K562 (cell line): ENCODE data around the gene IFNA8. TPM values are rescaled to one million over a fixed set of nuclear protein-coding genes. Genes with fewer than 3 reads are reported as not detected.
"Not testable (repeated sequence)": the region's sequence is repeated elsewhere in the genome, so short reads cannot be mapped to it uniquely, and the experiment has no call there.

Experiments
- ATAC-seq: fragments of 200-7000 bp; cut with Tn5 transposase; 3 replicates; pipeline ENCODE4 v1.9.1; 2020; ENCODE audit warnings: moderate library complexity
- BruUV-seq: library from RNA; stranded (reverse); fragments of 400-500 nt; replicated peaks from 2 replicates; lab custom pipeline; 2021; lab: Mats Ljungman, UMichigan
- CTCF ChIA-PET: fragments of 300-600 bp; formaldehyde crosslinking; extraction: SDS; loops from one replicate; lab custom pipeline; 2021; ENCODE audit warnings: low intra/inter-chr PET ratio; lab: Yijun Ruan, JAX
- POLR2A ChIA-PET: fragments of 300-600, 350-650 bp; sonication (Branson Sonifier 250); formaldehyde crosslinking; extraction: SDS; loops from one replicate; lab custom pipeline; 2021; ENCODE audit warnings: antibody characterized with exemption, inconsistent platforms; lab: Yijun Ruan, JAX
- DNase-seq, 4 experiments: peaks; one replicate each; pipeline versions ENCODE4 v3.0.0 to v3.0.0-alpha.2; 2011 to 2018; ENCODE audit warnings: low spot score in 3 of 4, mixed read lengths in 3 of 4; ENCODE audit errors: extremely low read depth in 1 of 4
- FAIRE-seq: peaks from 2 replicates; lab custom pipeline; 2011; peaks lifted over from hg19 to GRCh38; lab: Jason Lieb, UNC
- H2AFZ ChIP-seq: 2 replicates; pipeline ENCODE4 v1.6.0; 2011; ENCODE audit warnings: low read depth, low read length, control low read depth, inconsistent platforms
- H3K27ac ChIP-seq: fragments of 200-600 bp; 3 replicates; pipeline ENCODE4 v1.8.0; 2011; ENCODE audit warnings: low read depth, mild to moderate bottlenecking, control low read depth, inconsistent platforms, low read length, moderate library complexity, mixed read lengths; ENCODE audit errors: extremely low read depth
- H3K27me3 ChIP-seq, 2 experiments: fragments of 300-600 bp in 1 of 2; 2 replicates in 1 of 2; 3 replicates in 1 of 2; pipeline versions ENCODE4 v1.6.0 to v1.8.0; 2011; ENCODE audit warnings: inconsistent platforms in 2 of 2, low read length in 2 of 2, mild to moderate bottlenecking in 1 of 2, mixed read lengths in 1 of 2, moderate library complexity in 1 of 2; ENCODE audit not compliant: control insufficient read depth in 2 of 2, insufficient read depth in 2 of 2
- H3K36me3 ChIP-seq: fragments of 300-600 bp; 3 replicates; pipeline ENCODE4 v1.8.0; 2011; ENCODE audit warnings: mild to moderate bottlenecking, low read length, inconsistent platforms; ENCODE audit not compliant: control insufficient read depth, insufficient read depth
- H3K4me1 ChIP-seq, 2 experiments: fragments of 200-600 bp in 1 of 2; replicated peaks in 1 of 2; 2 replicates in 1 of 2; 3 replicates in 1 of 2; pipeline versions ENCODE4 v1.5.1 to v1.8.0; 2011; ENCODE audit warnings: inconsistent platforms in 2 of 2, low read length in 2 of 2, mild to moderate bottlenecking in 1 of 2, mixed read lengths in 1 of 2, moderate library complexity in 1 of 2; ENCODE audit not compliant: control insufficient read depth in 2 of 2, insufficient read depth in 2 of 2
- H3K4me2 ChIP-seq: 2 replicates; pipeline ENCODE4 v1.6.1; 2011; ENCODE audit warnings: low read length, control low read depth, inconsistent platforms, mixed read lengths; ENCODE audit not compliant: insufficient read depth
- H3K4me3 ChIP-seq: fragments of 200-600 bp; sonication (generic), shearing (Covaris generic); 2 replicates; pipeline ENCODE4 v1.5.1; 2016; ENCODE audit warnings: control low read depth, inconsistent platforms
- H3K79me2 ChIP-seq: fragments of 200-600 bp; 3 replicates; pipeline ENCODE4 v1.8.0; 2011; ENCODE audit warnings: low read length, inconsistent platforms; ENCODE audit not compliant: control insufficient read depth, insufficient read depth
- H3K9ac ChIP-seq, 2 experiments: 2 replicates each; pipeline versions ENCODE4 v1.6.0 to v1.6.1; 2011; ENCODE audit warnings: low read depth in 2 of 2, low read length in 2 of 2, control low read depth in 1 of 2, inconsistent platforms in 1 of 2, mild to moderate bottlenecking in 1 of 2, mixed read lengths in 1 of 2; ENCODE audit not compliant: insufficient read depth in 1 of 2
- H3K9me1 ChIP-seq: one replicate; pipeline ENCODE4 v1.6.0; 2011; ENCODE audit warnings: inconsistent platforms, mild to moderate bottlenecking, low read length, moderate library complexity; ENCODE audit not compliant: control insufficient read depth, insufficient read depth
- H3K9me3 ChIP-seq: replicated peaks from 2 replicates; pipeline ENCODE4 v1.5.1; 2011; ENCODE audit warnings: low read depth, low read length, inconsistent platforms; ENCODE audit not compliant: control insufficient read depth, insufficient read depth
- H4K20me1 ChIP-seq: replicated peaks from 2 replicates; pipeline ENCODE4 v1.6.1; 2011; ENCODE audit warnings: low read length, inconsistent platforms, mixed read lengths; ENCODE audit not compliant: control insufficient read depth, insufficient read depth
- CHD7 ChIP-seq: fragments of 200-600 bp; sonication (generic); IDR thresholded peaks from one replicate; pipeline ENCODE4 v1.6.1; 2012; ENCODE audit warnings: mild to moderate bottlenecking, low read depth, low read length, inconsistent platforms
- WGBS: fragments of 100-300 bp; shearing (Covaris generic); methylation state at CpG from one replicate; pipeline ENCODE4 v1.1.6; 2016; ENCODE audit warnings: low coverage, mixed read lengths; ENCODE audit not compliant: insufficient coverage; ENCODE audit errors: missing lambda C conversion rate; 5-methylcytosine and 5-hydroxymethylcytosine counted together
- in situ Hi-C: fragments of 300-500 bp; cut with MboI; formaldehyde crosslinking; loops from 4 replicates; pipeline ENCODE4 v1.15.0; 2018; ENCODE audit warnings: inconsistent platforms, mixed read lengths
- intact Hi-C: fragments of 100-400 bp; cut with micrococcal nuclease; formaldehyde crosslinking; loops from 2 replicates; pipeline ENCODE4 v1.14.2; 2022
- polyA plus RNA-seq, 8 experiments: library from polyadenylated mRNA; depleted of rRNA in 4 of 8; stranded (reverse) in 5 of 8; unstranded in 3 of 8; fragments of >200 nt; fragmentation: Nextera tagmentation in 2 of 8; fragmentation: Illumina TruSeq in 1 of 8; extraction: Ambion mirVana in 2 of 8; extraction: Trizol in 1 of 8; gene quantifications; 2 replicates each; pipeline versions ENCODE4 v1.2.1 to v1.2.3, GENCODE V29; 2011 to 2014; ENCODE audit warnings: inconsistent platforms in 1 of 8, missing spikeins in 1 of 8
- total RNA-seq, 7 experiments: library from RNA; depleted of rRNA in 6 of 7; stranded (reverse); fragments of >200 nt in 6 of 7; fragmentation: Illumina TruSeq in 2 of 7; extraction: Trizol in 2 of 7; gene quantifications; 2 replicates each; pipeline versions ENCODE4 v1.2.1 to v1.2.3, GENCODE V29; 2011 to 2021; ENCODE audit warnings: low replicate concordance in 1 of 7

The IFNA8 gene
- total and polyA plus RNA-seq, 9 of the 15 experiments (the other 6 are each of a cell fraction or from before 2014, with no cell fraction given): not detected

- no peak for TF ChIP-seq CHD7
These were observed 35.1 kb downstream of the IFNA8 start (continued) for GRCh38 chr9:21443849-21444625.

- H3K4me2 ChIP-seq, in situ Hi-C loops, H3K9me1 ChIP-seq, DNase-seq, intact Hi-C loops, POLR2A ChIA-PET, H3K9me3 ChIP-seq, H3K36me3 ChIP-seq, H3K27ac ChIP-seq, CTCF ChIA-PET, H4K20me1 ChIP-seq, BruUV-seq, H3K27me3 ChIP-seq, H3K4me1 ChIP-seq, FAIRE-seq, H3K4me3 ChIP-seq, ATAC-seq, H3K9ac ChIP-seq, H2AFZ ChIP-seq, H3K79me2 ChIP-seq: not testable (repeated sequence)
- WGBS: no CpG with 5 or more reads among the region's 5 CpGs
These were observed 40.4 kb downstream of the IFNA8 start for GRCh38 chr9:21449312-21449711.
